Neural cell (in vitro differentiated cells): ENCODE results near the gene HDAC7.

Source experiments
- EP300 ChIP-seq: fragments of 450-650 bp; conservative IDR thresholded peaks from 2 replicates; pipeline ENCODE4 v1.6.1; 2014; ENCODE audit warnings: antibody characterized with exemption, mild to moderate bottlenecking, moderate library complexity; ENCODE audit not compliant: poor library complexity, severe bottlenecking
- EZH2 ChIP-seq: fragments of 200-600, 300-800 bp; shearing (Covaris generic), sonication (generic); IDR thresholded peaks from 2 replicates; pipeline ENCODE4 v1.6.1; 2014; ENCODE audit warnings: antibody characterized with exemption, low read length, borderline replicate concordance, mild to moderate bottlenecking; ENCODE audit not compliant: insufficient read depth, poor library complexity, severe bottlenecking
- MXI1 ChIP-seq: fragments of 450-650 bp; conservative IDR thresholded peaks from 2 replicates; pipeline ENCODE4 v1.6.1; 2014; ENCODE audit warnings: antibody characterized with exemption, mild to moderate bottlenecking; ENCODE audit not compliant: poor library complexity, severe bottlenecking
- POLR2AphosphoS5 ChIP-seq: IDR thresholded peaks from 2 replicates; pipeline ENCODE4 v1.6.1; 2012
- RAD21 ChIP-seq: fragments of 450-650 bp; conservative IDR thresholded peaks from 2 replicates; pipeline ENCODE4 v1.6.1; 2014; ENCODE audit warnings: antibody characterized with exemption, mild to moderate bottlenecking, moderate library complexity
- SMC3 ChIP-seq: fragments of 450-650 bp; conservative IDR thresholded peaks from 2 replicates; pipeline ENCODE4 v1.6.1; 2014; ENCODE audit warnings: antibody characterized with exemption, mild to moderate bottlenecking, moderate library complexity; ENCODE audit not compliant: poor library complexity
- TAF1 ChIP-seq: IDR thresholded peaks from 2 replicates; pipeline ENCODE4 v1.6.1; 2012; ENCODE audit warnings: low read depth
- TF ChIP-seq, protein P1 (sequence below): fragments of 450-650 bp; IDR thresholded peaks from 2 replicates; pipeline ENCODE4 v1.5.1; 2014; ENCODE audit warnings: antibody characterized with exemption, mild to moderate bottlenecking, moderate library complexity; ENCODE audit not compliant: poor library complexity, severe bottlenecking
- TF ChIP-seq, protein P2 (sequence below): IDR thresholded peaks from 2 replicates; pipeline ENCODE4 v1.6.1; 2012; ENCODE audit warnings: borderline replicate concordance

- TF ChIP-seq, protein P1, sequence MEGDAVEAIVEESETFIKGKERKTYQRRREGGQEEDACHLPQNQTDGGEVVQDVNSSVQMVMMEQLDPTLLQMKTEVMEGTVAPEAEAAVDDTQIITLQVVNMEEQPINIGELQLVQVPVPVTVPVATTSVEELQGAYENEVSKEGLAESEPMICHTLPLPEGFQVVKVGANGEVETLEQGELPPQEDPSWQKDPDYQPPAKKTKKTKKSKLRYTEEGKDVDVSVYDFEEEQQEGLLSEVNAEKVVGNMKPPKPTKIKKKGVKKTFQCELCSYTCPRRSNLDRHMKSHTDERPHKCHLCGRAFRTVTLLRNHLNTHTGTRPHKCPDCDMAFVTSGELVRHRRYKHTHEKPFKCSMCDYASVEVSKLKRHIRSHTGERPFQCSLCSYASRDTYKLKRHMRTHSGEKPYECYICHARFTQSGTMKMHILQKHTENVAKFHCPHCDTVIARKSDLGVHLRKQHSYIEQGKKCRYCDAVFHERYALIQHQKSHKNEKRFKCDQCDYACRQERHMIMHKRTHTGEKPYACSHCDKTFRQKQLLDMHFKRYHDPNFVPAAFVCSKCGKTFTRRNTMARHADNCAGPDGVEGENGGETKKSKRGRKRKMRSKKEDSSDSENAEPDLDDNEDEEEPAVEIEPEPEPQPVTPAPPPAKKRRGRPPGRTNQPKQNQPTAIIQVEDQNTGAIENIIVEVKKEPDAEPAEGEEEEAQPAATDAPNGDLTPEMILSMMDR: no peak
- TF ChIP-seq POLR2AphosphoS5 (no peak), SMC3 (no peak), EZH2 (no peak), MXI1 (no peak), EP300 (no peak), RAD21 (no peak), TAF1 (no peak)
- TF ChIP-seq, protein P2, sequence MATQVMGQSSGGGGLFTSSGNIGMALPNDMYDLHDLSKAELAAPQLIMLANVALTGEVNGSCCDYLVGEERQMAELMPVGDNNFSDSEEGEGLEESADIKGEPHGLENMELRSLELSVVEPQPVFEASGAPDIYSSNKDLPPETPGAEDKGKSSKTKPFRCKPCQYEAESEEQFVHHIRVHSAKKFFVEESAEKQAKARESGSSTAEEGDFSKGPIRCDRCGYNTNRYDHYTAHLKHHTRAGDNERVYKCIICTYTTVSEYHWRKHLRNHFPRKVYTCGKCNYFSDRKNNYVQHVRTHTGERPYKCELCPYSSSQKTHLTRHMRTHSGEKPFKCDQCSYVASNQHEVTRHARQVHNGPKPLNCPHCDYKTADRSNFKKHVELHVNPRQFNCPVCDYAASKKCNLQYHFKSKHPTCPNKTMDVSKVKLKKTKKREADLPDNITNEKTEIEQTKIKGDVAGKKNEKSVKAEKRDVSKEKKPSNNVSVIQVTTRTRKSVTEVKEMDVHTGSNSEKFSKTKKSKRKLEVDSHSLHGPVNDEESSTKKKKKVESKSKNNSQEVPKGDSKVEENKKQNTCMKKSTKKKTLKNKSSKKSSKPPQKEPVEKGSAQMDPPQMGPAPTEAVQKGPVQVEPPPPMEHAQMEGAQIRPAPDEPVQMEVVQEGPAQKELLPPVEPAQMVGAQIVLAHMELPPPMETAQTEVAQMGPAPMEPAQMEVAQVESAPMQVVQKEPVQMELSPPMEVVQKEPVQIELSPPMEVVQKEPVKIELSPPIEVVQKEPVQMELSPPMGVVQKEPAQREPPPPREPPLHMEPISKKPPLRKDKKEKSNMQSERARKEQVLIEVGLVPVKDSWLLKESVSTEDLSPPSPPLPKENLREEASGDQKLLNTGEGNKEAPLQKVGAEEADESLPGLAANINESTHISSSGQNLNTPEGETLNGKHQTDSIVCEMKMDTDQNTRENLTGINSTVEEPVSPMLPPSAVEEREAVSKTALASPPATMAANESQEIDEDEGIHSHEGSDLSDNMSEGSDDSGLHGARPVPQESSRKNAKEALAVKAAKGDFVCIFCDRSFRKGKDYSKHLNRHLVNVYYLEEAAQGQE: no peak
Observed at GRCh38 chr12:47807338-47807737, 12.4 kb downstream of the HDAC7 start.
